PC-3 (cell line): ENCODE data around the gene SLC6A1.
A peak's percentile ranks its signal among the peaks of the same experiment; 100 is the strongest.

ENCODE experiments used
- EZH2 ChIP-seq: fragments of 300-600 bp; sonication (generic); IDR thresholded peaks from one replicate; pipeline ENCODE4 v1.6.1; 2017; ENCODE audit warnings: antibody characterized with exemption, mild to moderate bottlenecking, low read length; ENCODE audit not compliant: unreplicated experiment
- EZH2phosphoT487 ChIP-seq: fragments of 300-600 bp; sonication (generic); IDR thresholded peaks from 2 replicates; pipeline ENCODE4 v1.6.1; 2018; ENCODE audit warnings: mild to moderate bottlenecking, antibody characterized with exemption, low read length, borderline replicate concordance
- TF ChIP-seq, protein P1 (sequence below): fragments of 300-600 bp; sonication (generic); conservative IDR thresholded peaks from 2 replicates; pipeline ENCODE4 v1.5.1; 2017; ENCODE audit warnings: antibody characterized with exemption, low read depth, mild to moderate bottlenecking, low read length

DNA sequence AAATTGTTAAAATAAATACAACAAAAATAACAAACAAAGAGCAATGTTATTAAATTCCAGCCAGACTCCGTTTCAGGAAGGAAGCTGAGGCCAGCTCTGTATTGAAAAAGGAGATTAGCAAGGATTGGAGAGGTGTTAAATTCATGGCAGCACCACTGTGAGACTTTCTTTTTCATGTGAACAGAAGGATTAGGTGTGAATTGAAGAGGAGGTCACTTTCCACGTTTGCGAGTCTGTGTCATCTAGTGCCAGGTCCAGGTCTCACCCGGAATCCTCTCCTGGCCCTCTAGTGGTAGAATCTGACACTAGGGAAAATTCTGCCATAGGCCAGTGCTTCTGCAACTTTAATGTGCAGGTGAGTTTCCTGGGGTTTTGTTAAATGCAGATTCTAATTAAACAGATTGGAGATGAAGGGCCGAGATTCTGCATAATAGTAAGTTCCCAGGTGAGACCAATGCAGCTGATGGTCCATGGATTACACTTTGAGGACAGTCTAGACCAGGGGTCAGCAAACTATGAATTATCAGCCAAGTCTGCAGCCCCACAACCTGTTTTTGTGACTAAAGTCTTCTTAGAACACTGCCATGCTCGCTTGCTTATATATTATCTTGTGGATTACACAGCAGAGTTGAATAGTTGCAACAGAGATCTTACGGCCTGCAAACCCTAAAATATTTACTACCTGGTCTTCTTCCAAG, 9.2 kb upstream of the SLC6A1 start:
- TF ChIP-seq, protein P1, sequence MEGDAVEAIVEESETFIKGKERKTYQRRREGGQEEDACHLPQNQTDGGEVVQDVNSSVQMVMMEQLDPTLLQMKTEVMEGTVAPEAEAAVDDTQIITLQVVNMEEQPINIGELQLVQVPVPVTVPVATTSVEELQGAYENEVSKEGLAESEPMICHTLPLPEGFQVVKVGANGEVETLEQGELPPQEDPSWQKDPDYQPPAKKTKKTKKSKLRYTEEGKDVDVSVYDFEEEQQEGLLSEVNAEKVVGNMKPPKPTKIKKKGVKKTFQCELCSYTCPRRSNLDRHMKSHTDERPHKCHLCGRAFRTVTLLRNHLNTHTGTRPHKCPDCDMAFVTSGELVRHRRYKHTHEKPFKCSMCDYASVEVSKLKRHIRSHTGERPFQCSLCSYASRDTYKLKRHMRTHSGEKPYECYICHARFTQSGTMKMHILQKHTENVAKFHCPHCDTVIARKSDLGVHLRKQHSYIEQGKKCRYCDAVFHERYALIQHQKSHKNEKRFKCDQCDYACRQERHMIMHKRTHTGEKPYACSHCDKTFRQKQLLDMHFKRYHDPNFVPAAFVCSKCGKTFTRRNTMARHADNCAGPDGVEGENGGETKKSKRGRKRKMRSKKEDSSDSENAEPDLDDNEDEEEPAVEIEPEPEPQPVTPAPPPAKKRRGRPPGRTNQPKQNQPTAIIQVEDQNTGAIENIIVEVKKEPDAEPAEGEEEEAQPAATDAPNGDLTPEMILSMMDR = peak; percentile 95
- TF ChIP-seq EZH2 (no peak), EZH2phosphoT487 (no peak)
